GM23338 (cell line): Measurements from ENCODE around the gene NAA30. TPM values are rescaled to one million over a fixed set of nuclear protein-coding genes. Genes with fewer than 3 reads are reported as not detected.
A peak's percentile ranks its signal among the peaks of the same experiment; 100 is the strongest.

ENCODE experiments used
- ATAC-seq: fragments of 200-7000 bp; cut with Tn5 transposase; 3 replicates; pipeline ENCODE4 v1.9.1; 2020
- DNase-seq: peaks from one replicate; pipeline ENCODE4 v3.0.0-alpha.2; 2015; ENCODE audit warnings: low spot score
- H2AFZ ChIP-seq: fragments of 200-600 bp; sonication (generic); 2 replicates; pipeline ENCODE4 v1.8.0; 2016; ENCODE audit warnings: antibody characterized with exemption, mild to moderate bottlenecking, moderate library complexity
- H3F3A ChIP-seq: fragments of 200-600 bp; sonication (generic); replicated peaks from 2 replicates; pipeline ENCODE4 v1.8.0; 2017; ENCODE audit warnings: antibody characterized with exemption, mixed run types, low read depth
- H3K27ac ChIP-seq: fragments of 200-600 bp; sonication (generic); 2 replicates; pipeline ENCODE4 v1.6.1; 2016; ENCODE audit warnings: low read depth
- H3K27me3 ChIP-seq: fragments of 200-600 bp; sonication (generic); 2 replicates; pipeline ENCODE4 v1.8.0; 2016; ENCODE audit warnings: mild to moderate bottlenecking, mixed run types, moderate library complexity; ENCODE audit not compliant: insufficient read depth
- H3K36me3 ChIP-seq: fragments of 200-600 bp; sonication (generic); 2 replicates; pipeline ENCODE4 v1.8.0; 2016; ENCODE audit warnings: mild to moderate bottlenecking; ENCODE audit not compliant: insufficient read depth
- H3K4me1 ChIP-seq: fragments of 200-600 bp; sonication (generic); 2 replicates; pipeline ENCODE4 v1.8.0; 2016; ENCODE audit warnings: mild to moderate bottlenecking, moderate library complexity; ENCODE audit not compliant: insufficient read depth
- H3K4me2 ChIP-seq: fragments of 200-600 bp; sonication (generic); 2 replicates; pipeline ENCODE4 v1.7.1; 2017; ENCODE audit warnings: mixed run types
- H3K4me3 ChIP-seq: fragments of 200-600 bp; sonication (generic); 2 replicates; pipeline ENCODE4 v1.6.1; 2016; ENCODE audit warnings: mixed run types
- H3K79me2 ChIP-seq: fragments of 200-600 bp; sonication (generic); replicated peaks from 2 replicates; pipeline ENCODE4 v1.8.0; 2017; ENCODE audit warnings: mild to moderate bottlenecking; ENCODE audit not compliant: insufficient read depth
- H3K9me2 ChIP-seq: fragments of 200-600 bp; sonication (generic); 2 replicates; pipeline ENCODE4 v1.8.0; 2017; ENCODE audit not compliant: insufficient read depth
- H4K20me1 ChIP-seq: fragments of 200-600 bp; sonication (generic); replicated peaks from 2 replicates; pipeline ENCODE4 v1.8.0; 2017; ENCODE audit warnings: mild to moderate bottlenecking; ENCODE audit not compliant: insufficient read depth
- H3K27ac Mint-ChIP-seq: 2 replicates; pipeline ENCODE4 v1.8.0; 2020; ENCODE audit warnings: inconsistent platforms, mild to moderate bottlenecking, moderate library complexity, mixed read lengths
- H3K27me3 Mint-ChIP-seq: 3 replicates; pipeline ENCODE4 v1.8.0; 2022; ENCODE audit warnings: low read depth, mild to moderate bottlenecking, moderate library complexity, mixed read lengths, inconsistent platforms; ENCODE audit not compliant: insufficient read depth, poor library complexity
- H3K36me3 Mint-ChIP-seq: 3 replicates; pipeline ENCODE4 v1.8.0; 2021; ENCODE audit warnings: low read depth, mild to moderate bottlenecking, inconsistent platforms, moderate library complexity, mixed read lengths
- H3K4me1 Mint-ChIP-seq: 3 replicates; pipeline ENCODE4 v1.8.0; 2020; ENCODE audit warnings: mild to moderate bottlenecking, inconsistent platforms, mixed read lengths
- H3K4me3 Mint-ChIP-seq: 3 replicates; pipeline ENCODE4 v1.8.0; 2021; ENCODE audit warnings: moderate library complexity, mild to moderate bottlenecking, inconsistent platforms, mixed read lengths
- H3K9me3 Mint-ChIP-seq: 3 replicates; pipeline ENCODE4 v1.8.0; 2020; ENCODE audit warnings: moderate library complexity, mild to moderate bottlenecking, inconsistent platforms, mixed read lengths
- CREB1 ChIP-seq: fragments of 250-450 bp; sonication (Bioruptor Pico); IDR thresholded peaks from 2 replicates; pipeline ENCODE4 v1.5.0; 2020; ENCODE audit warnings: low read depth, mild to moderate bottlenecking, moderate library complexity
- EZH2 ChIP-seq: fragments of 200-600 bp; sonication (generic); IDR thresholded peaks from one replicate; pipeline ENCODE4 v1.8.0; 2017; ENCODE audit warnings: antibody characterized with exemption, mild to moderate bottlenecking, low read depth; ENCODE audit not compliant: unreplicated experiment
- EZH2phosphoT487 ChIP-seq: fragments of 200-600 bp; sonication (generic); IDR thresholded peaks from one replicate; pipeline ENCODE4 v1.8.1; 2018; ENCODE audit warnings: antibody characterized with exemption; ENCODE audit not compliant: unreplicated experiment
- JUNB ChIP-seq: IDR thresholded peaks from one replicate; pipeline ENCODE4 v1.6.1; 2016; ENCODE audit warnings: antibody characterized with exemption; ENCODE audit not compliant: unreplicated experiment
- NANOG ChIP-seq: IDR thresholded peaks from 2 replicates; pipeline ENCODE4 v1.6.1; 2016; ENCODE audit warnings: antibody characterized with exemption, borderline replicate concordance
- POLR2AphosphoS5 ChIP-seq: IDR thresholded peaks from 2 replicates; pipeline ENCODE4 v1.6.1; 2016; ENCODE audit warnings: antibody characterized with exemption, low read depth
- STAT1 ChIP-seq: IDR thresholded peaks from one replicate; pipeline ENCODE4 v1.6.1; 2016; ENCODE audit warnings: antibody characterized with exemption; ENCODE audit not compliant: unreplicated experiment
- ZNF114 ChIP-seq: fragments of 250-450 bp; sonication (Bioruptor Pico); IDR thresholded peaks from 2 replicates; pipeline ENCODE4 v1.5.0; 2020; ENCODE audit warnings: mild to moderate bottlenecking, moderate library complexity
- ZNF331 ChIP-seq: fragments of 250-450 bp; sonication (Bioruptor Pico); IDR thresholded peaks from 2 replicates; pipeline ENCODE4 v1.5.0; 2020; ENCODE audit warnings: low read depth, mild to moderate bottlenecking, moderate library complexity
- ZNF462 ChIP-seq: fragments of 250-450 bp; sonication (Bioruptor Pico); IDR thresholded peaks from 2 replicates; pipeline ENCODE4 v1.5.0; 2020; ENCODE audit warnings: mild to moderate bottlenecking, moderate library complexity
- polyA plus RNA-seq: library from polyadenylated mRNA; unstranded; fragments of >200 nt; fragmentation: Nextera tagmentation; extraction: Ambion mirVana; gene quantifications from 2 replicates; pipeline ENCODE4 v1.2.1, GENCODE V29; 2016
- total RNA-seq: library from RNA; depleted of rRNA; stranded (reverse); fragments of >200 nt; shearing (Covaris generic); gene quantifications from 2 replicates; pipeline ENCODE4 v1.2.3, GENCODE V29; 2014
- TF ChIP-seq, protein P1 (sequence below): IDR thresholded peaks from one replicate; pipeline ENCODE4 v1.6.1; 2018; ENCODE audit warnings: antibody characterized with exemption; ENCODE audit not compliant: unreplicated experiment
- TF ChIP-seq, protein P2 (sequence below): IDR thresholded peaks from 2 replicates; pipeline ENCODE4 v1.6.1; 2016; ENCODE audit warnings: antibody characterized with exemption
- TF ChIP-seq, protein P3 (sequence below), 2 experiments: fragments of 200-600 bp in 1 of 2; sonication (generic) in 1 of 2; conservative IDR thresholded peaks; 2 replicates each; pipeline versions ENCODE4 v1.5.1 to v1.6.1; 2016 to 2017; ENCODE audit warnings: antibody characterized with exemption in 2 of 2, low read depth in 2 of 2, mild to moderate bottlenecking in 2 of 2, moderate library complexity in 1 of 2

NAA30 gene
- total and polyA plus RNA-seq, 2 experiments from 2014 or later, result 7.5 to 27.1 TPM

DNA sequence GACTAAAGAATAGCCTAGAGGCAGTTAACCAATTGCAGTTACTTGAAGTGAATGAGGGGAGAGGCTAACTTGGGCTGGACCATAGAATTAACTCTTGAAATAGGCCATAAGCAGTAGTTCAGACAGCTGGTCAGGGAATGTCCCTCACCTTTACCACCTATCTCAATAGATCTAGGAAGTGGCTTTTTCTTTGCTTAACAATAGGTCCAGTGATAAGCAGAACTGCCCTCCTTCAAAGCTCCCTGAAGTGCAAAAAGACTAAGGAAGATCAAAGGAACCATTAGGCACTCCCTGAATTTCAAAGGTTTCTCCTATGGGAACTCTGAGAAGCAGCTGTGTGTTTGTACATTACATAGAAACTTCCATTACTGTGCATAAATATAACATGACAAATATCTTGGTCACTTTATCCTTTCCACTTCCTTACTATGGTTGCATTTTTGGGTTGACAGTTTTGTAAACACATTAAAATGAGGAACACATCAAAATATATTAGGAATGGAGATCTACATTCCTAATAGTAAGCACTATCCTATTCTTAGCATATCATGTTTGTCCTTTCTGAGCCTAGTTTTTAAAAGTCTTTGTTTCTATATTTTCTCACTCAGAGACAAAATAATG lies 7.2 kb upstream of the NAA30 start:
- Histone ChIP-seq H3F3A (no peaks in the 10 kb centered on the region), H3K36me3 (no peaks in the 10 kb centered on the region), H3K4me1 (peaks cover 7% of the 10 kb centered on the region; the same call in 1 of the 2 replicates), H4K20me1 (no peaks in the 10 kb centered on the region), H3K27ac (no peak overlapping the region), H3K9me2 (no peaks in the 10 kb centered on the region), H3K27me3 (peaks cover 5% of the 10 kb centered on the region; the same call in 1 of the 2 replicates), H3K79me2 (no peaks in the 10 kb centered on the region), H3K4me2 (no peak overlapping the region), H2AFZ (no peak overlapping the region), H3K4me3 (no peak overlapping the region)
- Mint-ChIP-seq H3K9me3 (no peaks in the 10 kb centered on the region), H3K27me3 (peaks cover 2% of the 10 kb centered on the region), H3K36me3 (no peaks in the 10 kb centered on the region), H3K4me1 (peaks cover 5% of the 10 kb centered on the region; the same call in 2 of the 3 replicates), H3K4me3 (no peak overlapping the region), H3K27ac (no peak overlapping the region)
- no peak for ATAC-seq
- TF ChIP-seq, protein P1, sequence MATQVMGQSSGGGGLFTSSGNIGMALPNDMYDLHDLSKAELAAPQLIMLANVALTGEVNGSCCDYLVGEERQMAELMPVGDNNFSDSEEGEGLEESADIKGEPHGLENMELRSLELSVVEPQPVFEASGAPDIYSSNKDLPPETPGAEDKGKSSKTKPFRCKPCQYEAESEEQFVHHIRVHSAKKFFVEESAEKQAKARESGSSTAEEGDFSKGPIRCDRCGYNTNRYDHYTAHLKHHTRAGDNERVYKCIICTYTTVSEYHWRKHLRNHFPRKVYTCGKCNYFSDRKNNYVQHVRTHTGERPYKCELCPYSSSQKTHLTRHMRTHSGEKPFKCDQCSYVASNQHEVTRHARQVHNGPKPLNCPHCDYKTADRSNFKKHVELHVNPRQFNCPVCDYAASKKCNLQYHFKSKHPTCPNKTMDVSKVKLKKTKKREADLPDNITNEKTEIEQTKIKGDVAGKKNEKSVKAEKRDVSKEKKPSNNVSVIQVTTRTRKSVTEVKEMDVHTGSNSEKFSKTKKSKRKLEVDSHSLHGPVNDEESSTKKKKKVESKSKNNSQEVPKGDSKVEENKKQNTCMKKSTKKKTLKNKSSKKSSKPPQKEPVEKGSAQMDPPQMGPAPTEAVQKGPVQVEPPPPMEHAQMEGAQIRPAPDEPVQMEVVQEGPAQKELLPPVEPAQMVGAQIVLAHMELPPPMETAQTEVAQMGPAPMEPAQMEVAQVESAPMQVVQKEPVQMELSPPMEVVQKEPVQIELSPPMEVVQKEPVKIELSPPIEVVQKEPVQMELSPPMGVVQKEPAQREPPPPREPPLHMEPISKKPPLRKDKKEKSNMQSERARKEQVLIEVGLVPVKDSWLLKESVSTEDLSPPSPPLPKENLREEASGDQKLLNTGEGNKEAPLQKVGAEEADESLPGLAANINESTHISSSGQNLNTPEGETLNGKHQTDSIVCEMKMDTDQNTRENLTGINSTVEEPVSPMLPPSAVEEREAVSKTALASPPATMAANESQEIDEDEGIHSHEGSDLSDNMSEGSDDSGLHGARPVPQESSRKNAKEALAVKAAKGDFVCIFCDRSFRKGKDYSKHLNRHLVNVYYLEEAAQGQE, result no peak
- TF ChIP-seq NANOG (no peak), ZNF331 (CRISPR knock-in tag) (no peak), POLR2AphosphoS5 (no peak), ZNF114 (CRISPR knock-in tag) (no peak), EZH2 (no peak), JUNB (no peak), CREB1 (CRISPR knock-in tag) (no peak), STAT1 (no peak), ZNF462 (CRISPR knock-in tag) (no peak), EZH2phosphoT487 (no peak)
- TF ChIP-seq, protein P2, sequence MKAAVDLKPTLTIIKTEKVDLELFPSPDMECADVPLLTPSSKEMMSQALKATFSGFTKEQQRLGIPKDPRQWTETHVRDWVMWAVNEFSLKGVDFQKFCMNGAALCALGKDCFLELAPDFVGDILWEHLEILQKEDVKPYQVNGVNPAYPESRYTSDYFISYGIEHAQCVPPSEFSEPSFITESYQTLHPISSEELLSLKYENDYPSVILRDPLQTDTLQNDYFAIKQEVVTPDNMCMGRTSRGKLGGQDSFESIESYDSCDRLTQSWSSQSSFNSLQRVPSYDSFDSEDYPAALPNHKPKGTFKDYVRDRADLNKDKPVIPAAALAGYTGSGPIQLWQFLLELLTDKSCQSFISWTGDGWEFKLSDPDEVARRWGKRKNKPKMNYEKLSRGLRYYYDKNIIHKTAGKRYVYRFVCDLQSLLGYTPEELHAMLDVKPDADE, result no peak
- TF ChIP-seq, protein P3, sequence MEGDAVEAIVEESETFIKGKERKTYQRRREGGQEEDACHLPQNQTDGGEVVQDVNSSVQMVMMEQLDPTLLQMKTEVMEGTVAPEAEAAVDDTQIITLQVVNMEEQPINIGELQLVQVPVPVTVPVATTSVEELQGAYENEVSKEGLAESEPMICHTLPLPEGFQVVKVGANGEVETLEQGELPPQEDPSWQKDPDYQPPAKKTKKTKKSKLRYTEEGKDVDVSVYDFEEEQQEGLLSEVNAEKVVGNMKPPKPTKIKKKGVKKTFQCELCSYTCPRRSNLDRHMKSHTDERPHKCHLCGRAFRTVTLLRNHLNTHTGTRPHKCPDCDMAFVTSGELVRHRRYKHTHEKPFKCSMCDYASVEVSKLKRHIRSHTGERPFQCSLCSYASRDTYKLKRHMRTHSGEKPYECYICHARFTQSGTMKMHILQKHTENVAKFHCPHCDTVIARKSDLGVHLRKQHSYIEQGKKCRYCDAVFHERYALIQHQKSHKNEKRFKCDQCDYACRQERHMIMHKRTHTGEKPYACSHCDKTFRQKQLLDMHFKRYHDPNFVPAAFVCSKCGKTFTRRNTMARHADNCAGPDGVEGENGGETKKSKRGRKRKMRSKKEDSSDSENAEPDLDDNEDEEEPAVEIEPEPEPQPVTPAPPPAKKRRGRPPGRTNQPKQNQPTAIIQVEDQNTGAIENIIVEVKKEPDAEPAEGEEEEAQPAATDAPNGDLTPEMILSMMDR (conservative IDR thresholded peaks at IDR 0.05; ENCODE audit: low read depth in 2 of 2), result no peak
- peak; percentile 28 for DNase-seq
